HepG2 (cell line): ENCODE data around the gene SLC51B. TPM values are rescaled to one million over a fixed set of nuclear protein-coding genes. Genes with fewer than 3 reads are reported as not detected.

Experiments
- AHDC1 ChIP-seq: sonication (generic); formaldehyde crosslinking; IDR thresholded peaks from 2 replicates; pipeline ENCODE4 v1.5.1; 2020; ENCODE audit warnings: mild to moderate bottlenecking, missing genetic modification reagents, borderline replicate concordance
- ARID4A ChIP-seq: sonication (generic); formaldehyde crosslinking; IDR thresholded peaks from 2 replicates; pipeline ENCODE4 v1.5.0; 2020; ENCODE audit warnings: mild to moderate bottlenecking, missing genetic modification reagents, borderline replicate concordance
- FOXK1 ChIP-seq: sonication (generic); formaldehyde crosslinking; IDR thresholded peaks from 2 replicates; pipeline ENCODE4 v1.4.0; 2020; ENCODE audit warnings: low read depth, missing genetic modification reagents, borderline replicate concordance
- HNF4A ChIP-seq: sonication (generic); formaldehyde crosslinking; IDR thresholded peaks from 2 replicates; pipeline ENCODE4 v1.4.0; 2020; ENCODE audit warnings: missing genetic modification reagents
- RBM22 ChIP-seq: fragments of 200-400 bp; formaldehyde crosslinking; optimal IDR thresholded peaks from 2 replicates; pipeline ENCODE3; 2017; ENCODE audit warnings: mild to moderate bottlenecking, low read length, moderate library complexity
- TARDBP ChIP-seq: sonication (generic); formaldehyde crosslinking; IDR thresholded peaks from 2 replicates; pipeline ENCODE4 v1.8.0; 2022; ENCODE audit warnings: mild to moderate bottlenecking, missing genetic modification reagents
- TFAP4 ChIP-seq: sonication (generic); IDR thresholded peaks from 2 replicates; pipeline ENCODE4 v1.6.1; 2016; ENCODE audit warnings: low read depth, borderline replicate concordance
- TP53 ChIP-seq: sonication (generic); formaldehyde crosslinking; conservative IDR thresholded peaks from 2 replicates; pipeline ENCODE4 v1.4.0; 2020; ENCODE audit warnings: missing genetic modification reagents
- ZNF292 ChIP-seq: sonication (generic); formaldehyde crosslinking; IDR thresholded peaks from 2 replicates; pipeline ENCODE4 v1.8.1; 2022; ENCODE audit warnings: mild to moderate bottlenecking, low read depth, missing genetic modification reagents, borderline replicate concordance
- ZNF850 ChIP-seq: sonication (generic); formaldehyde crosslinking; conservative IDR thresholded peaks from 2 replicates; pipeline ENCODE4 v1.9.0; 2021; ENCODE audit warnings: mild to moderate bottlenecking, missing genetic modification reagents
- ZSCAN31 ChIP-seq: sonication (generic); formaldehyde crosslinking; IDR thresholded peaks from 2 replicates; pipeline ENCODE4 v1.5.0; 2020; ENCODE audit warnings: low read depth, mild to moderate bottlenecking, missing genetic modification reagents
- polyA plus RNA-seq, 8 experiments: library from polyadenylated mRNA; depleted of rRNA in 3 of 8; stranded (reverse) in 7 of 8; unstranded in 1 of 8; fragments of >200 nt; fragmentation: Illumina TruSeq in 4 of 8; extraction: Trizol in 4 of 8; gene quantifications; 2 replicates each; pipeline versions ENCODE4 v1.2.1 to v1.2.3, GENCODE V29; 2011 to 2016; ENCODE audit warnings: low read depth in 4 of 8, missing spikeins in 1 of 8, mixed read lengths in 1 of 8; ENCODE audit not compliant: insufficient read depth in 1 of 8
- total RNA-seq, 5 experiments: library from RNA; depleted of rRNA; stranded (reverse); fragments of >200 nt; fragmentation: Illumina TruSeq; extraction: Trizol; gene quantifications; 2 replicates each; pipeline ENCODE4 v1.2.3, GENCODE V29; 2016; ENCODE audit warnings: low read depth in 1 of 5
- TF ChIP-seq, protein P1 (sequence below): IDR thresholded peaks from 2 replicates; pipeline ENCODE4 v1.6.1; 2016; ENCODE audit warnings: missing compliant biosample characterization, missing genetic modification reagents, borderline replicate concordance
- TF ChIP-seq, protein P2 (sequence below): sonication (generic); formaldehyde crosslinking; IDR thresholded peaks from 2 replicates; pipeline ENCODE4 v1.5.0; 2020; ENCODE audit warnings: missing genetic modification reagents

Gene SLC51B
- total and polyA plus RNA-seq, 2 of the 13 experiments (the other 11 are each of a cell fraction or from before 2014, with no cell fraction given), result 14.9 to 17.1 TPM

DNA sequence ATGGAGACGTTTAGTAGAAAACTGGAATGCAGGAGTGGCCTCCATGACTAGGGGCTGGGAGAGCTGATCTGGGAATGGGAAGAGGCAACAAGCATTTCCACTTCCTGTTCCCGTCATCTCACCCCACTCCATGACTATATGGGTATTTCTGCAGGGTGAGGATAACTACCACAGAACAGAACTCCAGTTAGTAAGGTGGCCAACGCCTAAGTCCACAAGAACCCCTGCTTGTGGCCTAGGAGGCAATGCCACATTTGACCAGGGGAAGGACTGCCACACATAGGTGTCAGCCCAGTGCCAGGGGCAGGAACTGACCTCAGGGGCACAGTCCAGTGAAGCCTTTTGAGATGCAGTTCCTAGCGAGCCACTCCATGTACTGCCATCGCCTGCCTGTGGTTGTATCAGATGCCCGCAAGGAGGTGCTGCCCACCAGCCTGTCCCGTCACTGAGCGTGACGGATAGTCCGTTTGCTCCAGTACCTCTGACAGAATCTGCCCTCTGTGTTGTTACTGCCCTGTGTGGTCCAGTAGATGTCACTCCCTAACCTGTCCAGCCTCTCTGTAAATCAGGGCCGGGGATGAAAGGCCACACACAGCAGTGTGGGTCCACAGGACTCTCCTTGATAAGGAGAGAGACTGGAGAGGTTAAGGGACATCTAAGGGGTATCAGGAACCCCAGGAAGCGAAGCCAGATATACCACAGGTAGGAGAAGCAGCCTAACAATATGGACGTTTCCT lies 12.2 kb upstream of the SLC51B start (continued):
- TF ChIP-seq ZNF850 (no peak; the same call in 1 of the 2 replicates), RBM22 (no peak), FOXK1 (CRISPR knock-in tag) (peak; percentile 60; the same call in 1 of the 2 replicates), ZNF292 (CRISPR knock-in tag) (peak; percentile 59; the same call in 1 of the 2 replicates), HNF4A (CRISPR knock-in tag) (peak; percentile 82), TFAP4 (peak; percentile 18; the same call in 1 of the 2 replicates), TP53 (CRISPR knock-in tag) (0 out of 2 replicates have a peak, but pooled peaks have one; percentile 25), TARDBP (peak; percentile 91), ARID4A (peak; percentile 53; the same call in 1 of the 2 replicates), ZSCAN31 (CRISPR knock-in tag) (peak; percentile 83), AHDC1 (CRISPR knock-in tag) (peak; percentile 56; the same call in 1 of the 2 replicates)
- TF ChIP-seq, protein P1, sequence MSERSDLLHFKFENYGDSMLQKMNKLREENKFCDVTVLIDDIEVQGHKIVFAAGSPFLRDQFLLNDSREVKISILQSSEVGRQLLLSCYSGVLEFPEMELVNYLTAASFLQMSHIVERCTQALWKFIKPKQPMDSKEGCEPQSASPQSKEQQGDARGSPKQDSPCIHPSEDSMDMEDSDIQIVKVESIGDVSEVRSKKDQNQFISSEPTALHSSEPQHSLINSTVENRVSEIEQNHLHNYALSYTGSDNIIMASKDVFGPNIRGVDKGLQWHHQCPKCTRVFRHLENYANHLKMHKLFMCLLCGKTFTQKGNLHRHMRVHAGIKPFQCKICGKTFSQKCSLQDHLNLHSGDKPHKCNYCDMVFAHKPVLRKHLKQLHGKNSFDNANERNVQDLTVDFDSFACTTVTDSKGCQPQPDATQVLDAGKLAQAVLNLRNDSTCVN (CRISPR knock-in tag), result 0 out of 2 replicates have a peak, but pooled peaks have one; percentile 66
- TF ChIP-seq, protein P2, sequence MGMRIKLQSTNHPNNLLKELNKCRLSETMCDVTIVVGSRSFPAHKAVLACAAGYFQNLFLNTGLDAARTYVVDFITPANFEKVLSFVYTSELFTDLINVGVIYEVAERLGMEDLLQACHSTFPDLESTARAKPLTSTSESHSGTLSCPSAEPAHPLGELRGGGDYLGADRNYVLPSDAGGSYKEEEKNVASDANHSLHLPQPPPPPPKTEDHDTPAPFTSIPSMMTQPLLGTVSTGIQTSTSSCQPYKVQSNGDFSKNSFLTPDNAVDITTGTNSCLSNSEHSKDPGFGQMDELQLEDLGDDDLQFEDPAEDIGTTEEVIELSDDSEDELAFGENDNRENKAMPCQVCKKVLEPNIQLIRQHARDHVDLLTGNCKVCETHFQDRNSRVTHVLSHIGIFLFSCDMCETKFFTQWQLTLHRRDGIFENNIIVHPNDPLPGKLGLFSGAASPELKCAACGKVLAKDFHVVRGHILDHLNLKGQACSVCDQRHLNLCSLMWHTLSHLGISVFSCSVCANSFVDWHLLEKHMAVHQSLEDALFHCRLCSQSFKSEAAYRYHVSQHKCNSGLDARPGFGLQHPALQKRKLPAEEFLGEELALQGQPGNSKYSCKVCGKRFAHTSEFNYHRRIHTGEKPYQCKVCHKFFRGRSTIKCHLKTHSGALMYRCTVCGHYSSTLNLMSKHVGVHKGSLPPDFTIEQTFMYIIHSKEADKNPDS, result 0 out of 2 replicates have a peak, but pooled peaks have one; percentile 39
